Breast epithelium (tissue), 3 donors: Measurements from ENCODE around the gene BABAM2.

Experiments
- POLR2A ChIP-seq: fragments of 450-650 bp; IDR thresholded peaks from one replicate; pipeline ENCODE4 v1.6.1; 2016; ENCODE audit warnings: antibody characterized with exemption, mild to moderate bottlenecking, moderate library complexity
- POLR2AphosphoS5 ChIP-seq, 3 donors: sonication (generic); formaldehyde crosslinking; IDR thresholded peaks; one replicate each; pipeline ENCODE4 v1.6.1; 2017; ENCODE audit warnings: antibody characterized with exemption in 3 of 3
- TF ChIP-seq, protein P1 (sequence below), 3 donors: fragments of 450-650 bp; IDR thresholded peaks; one replicate each; pipeline ENCODE4 v1.5.1; 2016 to 2017; ENCODE audit warnings: antibody characterized with exemption in 3 of 3, mild to moderate bottlenecking in 3 of 3, moderate library complexity in 3 of 3

DNA sequence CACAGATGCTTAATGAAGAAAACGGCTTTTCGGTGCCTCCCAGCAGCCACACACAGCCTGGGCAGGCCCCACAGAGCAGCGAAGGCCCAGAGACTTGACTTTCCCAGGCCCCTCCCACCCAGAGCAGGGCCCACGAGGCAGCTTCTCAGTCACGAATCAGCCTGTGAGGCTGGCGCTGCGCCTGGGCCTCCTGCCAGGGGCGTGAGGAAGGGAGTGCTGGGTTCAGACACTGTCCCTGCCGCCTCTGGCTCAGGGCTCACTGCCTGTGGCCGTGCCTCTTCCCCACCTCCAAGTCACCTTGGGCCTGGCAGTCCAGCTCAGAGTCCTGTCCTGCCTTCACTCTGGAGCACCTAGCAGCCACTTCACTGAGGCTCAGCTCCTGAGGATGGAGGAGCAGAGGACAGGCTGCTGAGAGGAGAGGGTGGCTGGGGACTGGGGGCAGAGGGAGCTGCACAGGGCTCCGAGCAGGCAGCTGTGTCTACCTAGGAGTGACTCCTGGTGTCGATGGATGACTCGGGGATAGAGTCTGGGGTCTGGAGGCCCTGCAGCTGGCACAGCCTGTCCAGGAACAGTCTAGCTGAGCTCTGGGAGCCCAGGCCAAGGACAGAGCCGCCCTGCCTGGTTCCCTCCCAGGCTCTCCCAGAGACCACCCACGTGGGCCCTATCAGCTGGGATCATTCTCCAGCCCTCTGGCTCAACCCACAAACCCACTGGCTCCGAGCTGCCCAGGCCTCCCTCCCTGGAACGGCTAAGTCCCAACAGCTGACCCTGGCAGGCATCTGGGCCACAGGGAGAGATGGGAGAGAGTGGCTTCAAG, 465.8 kb downstream of the BABAM2 start:
- TF ChIP-seq, protein P1, sequence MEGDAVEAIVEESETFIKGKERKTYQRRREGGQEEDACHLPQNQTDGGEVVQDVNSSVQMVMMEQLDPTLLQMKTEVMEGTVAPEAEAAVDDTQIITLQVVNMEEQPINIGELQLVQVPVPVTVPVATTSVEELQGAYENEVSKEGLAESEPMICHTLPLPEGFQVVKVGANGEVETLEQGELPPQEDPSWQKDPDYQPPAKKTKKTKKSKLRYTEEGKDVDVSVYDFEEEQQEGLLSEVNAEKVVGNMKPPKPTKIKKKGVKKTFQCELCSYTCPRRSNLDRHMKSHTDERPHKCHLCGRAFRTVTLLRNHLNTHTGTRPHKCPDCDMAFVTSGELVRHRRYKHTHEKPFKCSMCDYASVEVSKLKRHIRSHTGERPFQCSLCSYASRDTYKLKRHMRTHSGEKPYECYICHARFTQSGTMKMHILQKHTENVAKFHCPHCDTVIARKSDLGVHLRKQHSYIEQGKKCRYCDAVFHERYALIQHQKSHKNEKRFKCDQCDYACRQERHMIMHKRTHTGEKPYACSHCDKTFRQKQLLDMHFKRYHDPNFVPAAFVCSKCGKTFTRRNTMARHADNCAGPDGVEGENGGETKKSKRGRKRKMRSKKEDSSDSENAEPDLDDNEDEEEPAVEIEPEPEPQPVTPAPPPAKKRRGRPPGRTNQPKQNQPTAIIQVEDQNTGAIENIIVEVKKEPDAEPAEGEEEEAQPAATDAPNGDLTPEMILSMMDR (IDR thresholded peaks at IDR 0.05), result no peak
- no peak for TF ChIP-seq POLR2A
- peak in 2 of 3 donors; percentile 42 to 70 for TF ChIP-seq POLR2AphosphoS5 (IDR thresholded peaks at IDR 0.05)
